K562 (cell line): ENCODE results near the gene PTPRE. TPM values are rescaled to one million over a fixed set of nuclear protein-coding genes. Genes with fewer than 3 reads are reported as not detected.

Experiments
- ATAC-seq: fragments of 200-7000 bp; cut with Tn5 transposase; 3 replicates; pipeline ENCODE4 v1.9.1; 2020; ENCODE audit warnings: moderate library complexity
- BruUV-seq: library from RNA; stranded (reverse); fragments of 400-500 nt; replicated peaks from 2 replicates; lab custom pipeline; 2021; lab: Mats Ljungman, UMichigan
- CTCF ChIA-PET: fragments of 300-600 bp; formaldehyde crosslinking; extraction: SDS; loops from one replicate; lab custom pipeline; 2021; ENCODE audit warnings: low intra/inter-chr PET ratio; lab: Yijun Ruan, JAX
- POLR2A ChIA-PET: fragments of 300-600, 350-650 bp; sonication (Branson Sonifier 250); formaldehyde crosslinking; extraction: SDS; loops from one replicate; lab custom pipeline; 2021; ENCODE audit warnings: antibody characterized with exemption, inconsistent platforms; lab: Yijun Ruan, JAX
- DNase-seq, 4 experiments: peaks; one replicate each; pipeline versions ENCODE4 v3.0.0 to v3.0.0-alpha.2; 2011 to 2018; ENCODE audit warnings: low spot score in 3 of 4, mixed read lengths in 3 of 4; ENCODE audit errors: extremely low read depth in 1 of 4
- FAIRE-seq: peaks from 2 replicates; lab custom pipeline; 2011; peaks lifted over from hg19 to GRCh38; lab: Jason Lieb, UNC
- H2AFZ ChIP-seq: 2 replicates; pipeline ENCODE4 v1.6.0; 2011; ENCODE audit warnings: low read depth, low read length, control low read depth, inconsistent platforms
- H3K27ac ChIP-seq: fragments of 200-600 bp; 3 replicates; pipeline ENCODE4 v1.8.0; 2011; ENCODE audit warnings: low read depth, mild to moderate bottlenecking, control low read depth, inconsistent platforms, low read length, moderate library complexity, mixed read lengths; ENCODE audit errors: extremely low read depth
- H3K27me3 ChIP-seq, 2 experiments: fragments of 300-600 bp in 1 of 2; 2 replicates in 1 of 2; 3 replicates in 1 of 2; pipeline versions ENCODE4 v1.6.0 to v1.8.0; 2011; ENCODE audit warnings: inconsistent platforms in 2 of 2, low read length in 2 of 2, mild to moderate bottlenecking in 1 of 2, mixed read lengths in 1 of 2, moderate library complexity in 1 of 2; ENCODE audit not compliant: control insufficient read depth in 2 of 2, insufficient read depth in 2 of 2
- H3K36me3 ChIP-seq: fragments of 300-600 bp; 3 replicates; pipeline ENCODE4 v1.8.0; 2011; ENCODE audit warnings: mild to moderate bottlenecking, low read length, inconsistent platforms; ENCODE audit not compliant: control insufficient read depth, insufficient read depth
- H3K4me1 ChIP-seq, 2 experiments: fragments of 200-600 bp in 1 of 2; replicated peaks in 1 of 2; 2 replicates in 1 of 2; 3 replicates in 1 of 2; pipeline versions ENCODE4 v1.5.1 to v1.8.0; 2011; ENCODE audit warnings: inconsistent platforms in 2 of 2, low read length in 2 of 2, mild to moderate bottlenecking in 1 of 2, mixed read lengths in 1 of 2, moderate library complexity in 1 of 2; ENCODE audit not compliant: control insufficient read depth in 2 of 2, insufficient read depth in 2 of 2
- H3K4me2 ChIP-seq: 2 replicates; pipeline ENCODE4 v1.6.1; 2011; ENCODE audit warnings: low read length, control low read depth, inconsistent platforms, mixed read lengths; ENCODE audit not compliant: insufficient read depth
- H3K4me3 ChIP-seq: fragments of 200-600 bp; sonication (generic), shearing (Covaris generic); 2 replicates; pipeline ENCODE4 v1.5.1; 2016; ENCODE audit warnings: control low read depth, inconsistent platforms
- H3K79me2 ChIP-seq: fragments of 200-600 bp; 3 replicates; pipeline ENCODE4 v1.8.0; 2011; ENCODE audit warnings: low read length, inconsistent platforms; ENCODE audit not compliant: control insufficient read depth, insufficient read depth
- H3K9ac ChIP-seq, 2 experiments: 2 replicates each; pipeline versions ENCODE4 v1.6.0 to v1.6.1; 2011; ENCODE audit warnings: low read depth in 2 of 2, low read length in 2 of 2, control low read depth in 1 of 2, inconsistent platforms in 1 of 2, mild to moderate bottlenecking in 1 of 2, mixed read lengths in 1 of 2; ENCODE audit not compliant: insufficient read depth in 1 of 2
- H3K9me1 ChIP-seq: one replicate; pipeline ENCODE4 v1.6.0; 2011; ENCODE audit warnings: inconsistent platforms, mild to moderate bottlenecking, low read length, moderate library complexity; ENCODE audit not compliant: control insufficient read depth, insufficient read depth
- H3K9me3 ChIP-seq: replicated peaks from 2 replicates; pipeline ENCODE4 v1.5.1; 2011; ENCODE audit warnings: low read depth, low read length, inconsistent platforms; ENCODE audit not compliant: control insufficient read depth, insufficient read depth
- H4K20me1 ChIP-seq: replicated peaks from 2 replicates; pipeline ENCODE4 v1.6.1; 2011; ENCODE audit warnings: low read length, inconsistent platforms, mixed read lengths; ENCODE audit not compliant: control insufficient read depth, insufficient read depth
- ARNT ChIP-seq, 2 experiments: fragments of 450-650 bp; IDR thresholded peaks; 2 replicates each; pipeline ENCODE4 v1.6.1; 2016; ENCODE audit warnings: mild to moderate bottlenecking in 1 of 2
- NRF1 ChIP-seq, 2 experiments: fragments of 450-650 bp; IDR thresholded peaks in 1 of 2; conservative IDR thresholded peaks in 1 of 2; 2 replicates each; pipeline ENCODE4 v1.6.1; 2014; ENCODE audit warnings: mild to moderate bottlenecking in 2 of 2
- PURB ChIP-seq: sonication (generic); formaldehyde crosslinking; IDR thresholded peaks from 2 replicates; pipeline ENCODE4 v1.9.0; 2021; ENCODE audit warnings: low read depth, mild to moderate bottlenecking, missing genetic modification reagents
- RAD21 ChIP-seq, 2 experiments: fragments of 250-450 bp in 1 of 2; fragments of 450-650 bp in 1 of 2; sonication (Bioruptor Pico) in 1 of 2; formaldehyde crosslinking in 1 of 2; IDR thresholded peaks in 1 of 2; conservative IDR thresholded peaks in 1 of 2; 2 replicates each; pipeline versions ENCODE4 v1.4.0 to v1.8.0; 2020 to 2022; ENCODE audit warnings: mild to moderate bottlenecking in 2 of 2, moderate library complexity in 1 of 2
- REST ChIP-seq, 2 experiments: fragments of 450-650 bp; formaldehyde crosslinking in 1 of 2; IDR thresholded peaks; 2 replicates each; pipeline versions ENCODE4 v1.4.0 to v1.6.1; 2014 to 2020; ENCODE audit warnings: mild to moderate bottlenecking in 2 of 2, borderline replicate concordance in 1 of 2, low read depth in 1 of 2
- SRSF3 ChIP-seq: fragments of 200-400 bp; formaldehyde crosslinking; IDR thresholded peaks from 2 replicates; pipeline ENCODE4 v1.6.1; 2016; ENCODE audit warnings: mild to moderate bottlenecking, low read length, moderate library complexity; ENCODE audit not compliant: insufficient read depth
- TARDBP ChIP-seq: fragments of 450-650 bp; IDR thresholded peaks from 2 replicates; pipeline ENCODE4 v1.6.1; 2016
- THAP7 ChIP-seq: fragments of 250-450 bp; sonication (Bioruptor Pico); IDR thresholded peaks from 2 replicates; pipeline ENCODE4 v1.5.0; 2021
- ZBTB2 ChIP-seq: fragments of 450-650 bp; IDR thresholded peaks from 2 replicates; pipeline ENCODE4 v1.6.1; 2016; ENCODE audit warnings: antibody characterized with exemption
- WGBS: fragments of 100-300 bp; shearing (Covaris generic); methylation state at CpG from one replicate; pipeline ENCODE4 v1.1.6; 2016; ENCODE audit warnings: low coverage, mixed read lengths; ENCODE audit not compliant: insufficient coverage; ENCODE audit errors: missing lambda C conversion rate; 5-methylcytosine and 5-hydroxymethylcytosine counted together
- in situ Hi-C: fragments of 300-500 bp; cut with MboI; formaldehyde crosslinking; loops from 4 replicates; pipeline ENCODE4 v1.15.0; 2018; ENCODE audit warnings: inconsistent platforms, mixed read lengths
- intact Hi-C: fragments of 100-400 bp; cut with micrococcal nuclease; formaldehyde crosslinking; loops from 2 replicates; pipeline ENCODE4 v1.14.2; 2022
- polyA plus RNA-seq, 8 experiments: library from polyadenylated mRNA; depleted of rRNA in 4 of 8; stranded (reverse) in 5 of 8; unstranded in 3 of 8; fragments of >200 nt; fragmentation: Nextera tagmentation in 2 of 8; fragmentation: Illumina TruSeq in 1 of 8; extraction: Ambion mirVana in 2 of 8; extraction: Trizol in 1 of 8; gene quantifications; 2 replicates each; pipeline versions ENCODE4 v1.2.1 to v1.2.3, GENCODE V29; 2011 to 2014; ENCODE audit warnings: inconsistent platforms in 1 of 8, missing spikeins in 1 of 8
- total RNA-seq, 7 experiments: library from RNA; depleted of rRNA in 6 of 7; stranded (reverse); fragments of >200 nt in 6 of 7; fragmentation: Illumina TruSeq in 2 of 7; extraction: Trizol in 2 of 7; gene quantifications; 2 replicates each; pipeline versions ENCODE4 v1.2.1 to v1.2.3, GENCODE V29; 2011 to 2021; ENCODE audit warnings: low replicate concordance in 1 of 7

Gene PTPRE
- total and polyA plus RNA-seq, 9 of the 15 experiments (the other 6 are each of a cell fraction or from before 2014, with no cell fraction given), result 0.01 to 0.13 (median 0.04) TPM; not detected in 4

GRCh38 chr10:128011059-128011979, 104.4 kb downstream of the PTPRE start:
- H3K9ac ChIP-seq, result no peak overlapping the region
- no peaks in the 10 kb centered on the region for H3K79me2 ChIP-seq
- H3K4me3 ChIP-seq, result no peak overlapping the region
- H3K9me1 ChIP-seq, result no peaks in the 10 kb centered on the region
- no peaks in the 10 kb centered on the region for H4K20me1 ChIP-seq
- no TSS peak for BruUV-seq
- POLR2A ChIA-PET, result interaction anchor here (0.6 kb wide), 1 partner anchor 77 kb away, joined by 3 read pairs; no protein-coding TSS in a partner anchor
- WGBS, result 16% methylated on average over 12 of the region's 27 CpGs
- in situ Hi-C loops (no loop called here), intact Hi-C loops (loop anchor here (10.0 kb wide), 2 partner anchors 53 to 297 kb away; no protein-coding TSS in a partner anchor)
- CTCF ChIA-PET, result interaction anchor here (1.0 to 1.6 kb wide), 2 partner anchors 104 to 139 kb away, joined by 3 to 11 read pairs; partner anchors contain the start of gene PTPRE
- no peaks in the 10 kb centered on the region for H3K36me3 ChIP-seq
- FAIRE-seq (peak; percentile 89), DNase-seq (peak; percentile 72 to 93 (median 90)), ATAC-seq (peak; percentile 96)
- no peaks in the 10 kb centered on the region for H3K9me3 ChIP-seq
- H3K4me2 ChIP-seq, result no peak overlapping the region
- H3K4me1 ChIP-seq, result no peaks in the 10 kb centered on the region; a peak in 1 of 5 replicates
- no peak overlapping the region for H2AFZ ChIP-seq
- peaks cover 0 to 5% of the 10 kb centered on the region in 2 experiments; a peak in 1 of 5 replicates for H3K27me3 ChIP-seq
- no peak overlapping the region for H3K27ac ChIP-seq
- no peak for TF ChIP-seq PURB (CRISPR knock-in tag)
- no peak for TF ChIP-seq SRSF3
- TF ChIP-seq NRF1 (conservative IDR thresholded peaks at IDR 0.05 in 1 of 2, IDR thresholded peaks at IDR 0.05 in 1 of 2), result peak; percentile 88 to 90
- TF ChIP-seq RAD21 (CRISPR knock-in tag; conservative IDR thresholded peaks at IDR 0.05 in 1 of 2, IDR thresholded peaks at IDR 0.05 in 1 of 2), result peak; percentile 80 to 82
- TF ChIP-seq ARNT (IDR thresholded peaks at IDR 0.05), result no peak
- TF ChIP-seq TARDBP, result no peak
- TF ChIP-seq THAP7 (CRISPR knock-in tag), result no peak
- TF ChIP-seq REST (IDR thresholded peaks at IDR 0.05; ENCODE audit: borderline replicate concordance), result peak; percentile 65
- TF ChIP-seq REST (CRISPR knock-in tag; IDR thresholded peaks at IDR 0.05; ENCODE audit: low read depth), result no peak
- TF ChIP-seq ZBTB2, result peak; percentile 64; the same call in 1 of the 2 replicates
